Activated CD4-positive, alpha-beta memory T cell treated with anti-CD3 and anti-CD28 coated beads, Interleukin-2, amount 10 ng/mL, durations not matched to agents 7 days and 5 days (primary cell): ENCODE data around the gene ZNF324B. TPM values are rescaled to one million over a fixed set of nuclear protein-coding genes. Genes with fewer than 3 reads are reported as not detected.
"Not testable (repeated sequence)": the region's sequence is repeated elsewhere in the genome, so short reads cannot be mapped to it uniquely, and the experiment has no call there.

ENCODE experiments used
- CTCF ChIA-PET: fragments of 350-600 bp; sonication (Branson Sonifier 250); formaldehyde crosslinking; loops from one replicate; lab custom pipeline; 2021; ENCODE audit warnings: antibody characterized with exemption, inconsistent platforms; lab: Charles Lee
- POLR2A ChIA-PET: fragments of 350-600 bp; sonication (Branson Sonifier 250); formaldehyde crosslinking; loops from one replicate; lab custom pipeline; 2021; ENCODE audit warnings: antibody characterized with exemption; lab: Charles Lee
- DNase-seq: peaks from one replicate; pipeline ENCODE4 v3.0.0-alpha.2; 2020
- H3K27ac Mint-ChIP-seq: one replicate; pipeline ENCODE4 v1.8.0; 2021; ENCODE audit warnings: mild to moderate bottlenecking, mixed read lengths
- H3K27me3 Mint-ChIP-seq: one replicate; pipeline ENCODE4 v1.8.0; 2021; ENCODE audit warnings: mixed read lengths
- H3K36me3 Mint-ChIP-seq: one replicate; pipeline ENCODE4 v1.8.0; 2021; ENCODE audit warnings: low read depth, mixed read lengths
- H3K4me1 Mint-ChIP-seq: one replicate; pipeline ENCODE4 v1.8.0; 2021; ENCODE audit warnings: mixed read lengths
- H3K4me3 Mint-ChIP-seq: one replicate; pipeline ENCODE4 v1.8.0; 2021; ENCODE audit warnings: mild to moderate bottlenecking, mixed read lengths
- H3K9me3 Mint-ChIP-seq: one replicate; pipeline ENCODE4 v1.8.0; 2021; ENCODE audit warnings: mixed read lengths
- total RNA-seq, 2 experiments: library from RNA; stranded (reverse); gene quantifications; one replicate each; pipeline ENCODE4 v1.2.3, GENCODE V29; 2021

Gene ZNF324B
- total RNA-seq, 2 experiments from 2014 or later, result 11.5 to 12.3 TPM

GRCh38 chr19:58466760-58467589, 15.6 kb downstream of the ZNF324B start, which contains the start of gene ZNF324:
Gene ZNF324 (plus strand): TSS chr19:58467080. CDS start chr19:58469186, 2,106 bp downstream.
- peaks cover 4% of the 10 kb centered on the region for H3K27me3 Mint-ChIP-seq
- peaks cover 22% of the 10 kb centered on the region for H3K4me1 Mint-ChIP-seq
- no peaks in the 10 kb centered on the region for H3K9me3 Mint-ChIP-seq
- H3K27ac Mint-ChIP-seq, result peak within 1 kb of the TSS; percentile 62
- POLR2A ChIA-PET, result interaction anchor here (0.7 to 0.9 kb wide), 2 partner anchors 9 to 16 kb away, joined by 3 to 4 read pairs; partner anchors contain the start of genes ZNF324B and ZNF446
- CTCF ChIA-PET, result no interaction called here
- H3K4me3 Mint-ChIP-seq, result peak within 1 kb of the TSS; percentile 80
- peak; percentile 98 for DNase-seq
- H3K36me3 Mint-ChIP-seq, result peaks cover 12% of the 10 kb centered on the region

GRCh38 chr19:58468216-58468839, 16.9 kb downstream of the ZNF324B start:
- peak overlapping the region; percentile 80 for H3K4me3 Mint-ChIP-seq
- H3K4me1 Mint-ChIP-seq, result peaks cover 22% of the 10 kb centered on the region
- H3K36me3 Mint-ChIP-seq, result peaks cover 23% of the 10 kb centered on the region
- no peaks in the 10 kb centered on the region for H3K9me3 Mint-ChIP-seq
- peak overlapping the region; percentile 32 for H3K27ac Mint-ChIP-seq
- ChIA-PET POLR2A (interaction anchor here (0.9 kb wide), 1 partner anchor 8 kb away, joined by 3 read pairs; the partner anchor contains the start of gene ZNF446), CTCF (no interaction called here)
- H3K27me3 Mint-ChIP-seq, result peaks cover 4% of the 10 kb centered on the region
- no peak for DNase-seq

GRCh38 chr19:58469241-58470013, 18.0 kb downstream of the ZNF324B start:
- Mint-ChIP-seq H3K27ac (no peak overlapping the region), H3K9me3 (no peaks in the 10 kb centered on the region), H3K4me3 (no peak overlapping the region), H3K27me3 (peaks cover 4% of the 10 kb centered on the region), H3K4me1 (peaks cover 29% of the 10 kb centered on the region), H3K36me3 (peaks cover 27% of the 10 kb centered on the region)
- CTCF ChIA-PET, result interaction anchor here (0.7 to 1.0 kb wide), 2 partner anchors 45 to 50 kb away, joined by 3 read pairs; partner anchors contain the start of gene ZBTB45
- POLR2A ChIA-PET, result interaction anchor here (0.9 kb wide), 1 partner anchor 16 kb away, joined by 3 read pairs; no protein-coding TSS in a partner anchor
- DNase-seq, result no peak

- H3K4me3 Mint-ChIP-seq, DNase-seq, H3K9me3 Mint-ChIP-seq, POLR2A ChIA-PET, H3K27me3 Mint-ChIP-seq, H3K27ac Mint-ChIP-seq, CTCF ChIA-PET: not testable (repeated sequence)
- Mint-ChIP-seq H3K4me1 (peaks cover 42% of the 10 kb centered on the region), H3K36me3 (peaks cover 27% of the 10 kb centered on the region)
These were observed 19.6 kb downstream of the ZNF324B start for GRCh38 chr19:58470837-58471543.

- no peak for DNase-seq
- Mint-ChIP-seq H3K27me3 (no peaks in the 10 kb centered on the region), H3K36me3 (peaks cover 27% of the 10 kb centered on the region), H3K4me1 (peaks cover 42% of the 10 kb centered on the region), H3K9me3 (no peaks in the 10 kb centered on the region), H3K4me3 (no peak overlapping the region), H3K27ac (no peak overlapping the region)
- CTCF ChIA-PET, result no interaction called here
- POLR2A ChIA-PET, result no interaction called here
These were observed 20.3 kb downstream of the ZNF324B start for GRCh38 chr19:58471736-58472135.

GRCh38 chr19:58473775-58474174, 22.4 kb downstream of the ZNF324B start:
- Mint-ChIP-seq H3K27ac (peak overlapping the region; percentile 11), H3K4me1 (peaks cover 34% of the 10 kb centered on the region), H3K36me3 (peaks cover 30% of the 10 kb centered on the region), H3K9me3 (no peaks in the 10 kb centered on the region), H3K4me3 (peak overlapping the region; percentile 95), H3K27me3 (no peaks in the 10 kb centered on the region)
- POLR2A ChIA-PET, result no interaction called here
- CTCF ChIA-PET, result interaction anchor here (1.2 kb wide), 1 partner anchor 46 kb away, joined by 3 read pairs; the partner anchor contains the start of gene ZBTB45
- DNase-seq, result no peak

- POLR2A ChIA-PET, result interaction anchor here (1.1 kb wide), 1 partner anchor 14 kb away, joined by 4 read pairs; no protein-coding TSS in a partner anchor
- Mint-ChIP-seq H3K36me3 (peaks cover 30% of the 10 kb centered on the region), H3K27ac (peak overlapping the region; percentile 99), H3K4me1 (peaks cover 32% of the 10 kb centered on the region), H3K4me3 (peak overlapping the region; percentile 95), H3K9me3 (no peaks in the 10 kb centered on the region), H3K27me3 (no peaks in the 10 kb centered on the region)
- DNase-seq, result no peak
- CTCF ChIA-PET, result interaction anchor here (1.2 to 2.1 kb wide), 2 partner anchors 15 to 45 kb away, joined by 3 to 7 read pairs; partner anchors contain the start of gene ZBTB45
These were observed 23.0 kb downstream of the ZNF324B start for GRCh38 chr19:58474291-58474996.

GRCh38 chr19:58474997-58475713, 23.7 kb downstream of the ZNF324B start:
- CTCF ChIA-PET, result interaction anchor here (1.0 to 2.1 kb wide), 3 partner anchors 14 to 45 kb away, joined by 3 to 7 read pairs (median 3); partner anchors contain the start of gene ZBTB45
- DNase-seq, result no peak
- peak overlapping the region; percentile 99 for H3K27ac Mint-ChIP-seq

GRCh38 chr19:58475714-58476497, 24.5 kb downstream of the ZNF324B start, which contains the start of gene ZNF446:
Gene ZNF446 (plus strand): TSS chr19:58476352. CDS start chr19:58477219, 867 bp downstream.
- Mint-ChIP-seq H3K27me3 (no peaks in the 10 kb centered on the region), H3K9me3 (no peaks in the 10 kb centered on the region), H3K27ac (peak within 1 kb of the TSS; percentile 99), H3K4me1 (peaks cover 32% of the 10 kb centered on the region), H3K4me3 (peak within 1 kb of the TSS; percentile 95), H3K36me3 (peaks cover 23% of the 10 kb centered on the region)
- ChIA-PET POLR2A (interaction anchor here (0.8 to 1.8 kb wide), 12 partner anchors 8 to 114 kb away, joined by 3 to 8 read pairs (median 3); partner anchors contain the start of genes TRIM28, ZNF324B and ZNF497), CTCF (interaction anchor here (1.0 to 2.1 kb wide), 3 partner anchors 14 to 44 kb away, joined by 3 to 7 read pairs (median 3); partner anchors contain the start of gene ZBTB45)
- peak; percentile 98 for DNase-seq

More at GRCh38 chr19:58474997-58475713, 23.7 kb downstream of the ZNF324B start:
- POLR2A ChIA-PET, result interaction anchor here (0.8 to 1.8 kb wide), 5 partner anchors 11 to 113 kb away, joined by 3 to 6 read pairs (median 4); partner anchors contain the start of genes TRIM28 and ZNF497
- Mint-ChIP-seq H3K27me3 (no peaks in the 10 kb centered on the region), H3K9me3 (no peaks in the 10 kb centered on the region), H3K36me3 (peaks cover 27% of the 10 kb centered on the region), H3K4me1 (peaks cover 32% of the 10 kb centered on the region), H3K4me3 (peak overlapping the region; percentile 95)

GRCh38 chr19:58476498-58477015, 25.1 kb downstream of the ZNF324B start:
- no peak for DNase-seq
- H3K36me3 Mint-ChIP-seq, result peaks cover 21% of the 10 kb centered on the region
- CTCF ChIA-PET, result interaction anchor here (1.2 kb wide), 1 partner anchor 43 kb away, joined by 3 read pairs; the partner anchor contains the start of gene ZBTB45
- peak overlapping the region; percentile 95 for H3K4me3 Mint-ChIP-seq
- no peaks in the 10 kb centered on the region for H3K27me3 Mint-ChIP-seq
- POLR2A ChIA-PET, result interaction anchor here (0.6 to 1.8 kb wide), 10 partner anchors 9 to 146 kb away, joined by 3 to 8 read pairs (median 3); partner anchors contain the start of genes TRIM28, ZNF324B and ZNF497
- H3K27ac Mint-ChIP-seq, result peak overlapping the region; percentile 99
- H3K9me3 Mint-ChIP-seq, result no peaks in the 10 kb centered on the region
- H3K4me1 Mint-ChIP-seq, result peaks cover 32% of the 10 kb centered on the region
